A673 (cell line): Measurements from ENCODE around the gene ADGRF1. TPM values are rescaled to one million over a fixed set of nuclear protein-coding genes. Genes with fewer than 3 reads are reported as not detected.

Experiments
- BruUV-seq: library from RNA; stranded (reverse); fragments of 400-500 nt; replicated peaks from 2 replicates; lab custom pipeline; 2021; lab: Mats Ljungman, UMichigan
- CTCF ChIA-PET: fragments of 300-600 bp; sonication (Branson Sonifier 250); formaldehyde crosslinking; loops from one replicate; lab custom pipeline; 2022; ENCODE audit warnings: antibody characterized with exemption; lab: Charles Lee
- POLR2A ChIA-PET: fragments of 300-600 bp; sonication (Branson Sonifier 250); formaldehyde crosslinking; loops from one replicate; lab custom pipeline; 2022; ENCODE audit warnings: antibody characterized with exemption; ENCODE audit not compliant: low non-redundant PET; lab: Charles Lee
- DNase-seq: peaks from one replicate; pipeline ENCODE4 v3.0.0-alpha.2; 2015; ENCODE audit warnings: low spot score
- H3K27ac ChIP-seq: fragments of 200-600 bp; sonication (generic); 2 replicates; pipeline ENCODE4 v1.5.1; 2016; ENCODE audit warnings: mixed run types, low read depth, mild to moderate bottlenecking, mixed read lengths, antibody characterized with exemption, low read length; ENCODE audit not compliant: poor library complexity, severe bottlenecking
- H3K27me3 ChIP-seq: fragments of 200-600 bp; sonication (generic); replicated peaks from 2 replicates; pipeline ENCODE4 v1.6.1; 2017; ENCODE audit warnings: mixed run types, low read depth, mild to moderate bottlenecking, mixed read lengths, antibody characterized with exemption, low read length; ENCODE audit not compliant: insufficient read depth, poor library complexity
- H3K36me3 ChIP-seq: fragments of 200-600 bp; sonication (generic); 2 replicates; pipeline ENCODE4 v1.6.1; 2016; ENCODE audit warnings: mixed run types, mild to moderate bottlenecking, mixed read lengths, antibody characterized with exemption, low read length; ENCODE audit not compliant: insufficient read depth, poor library complexity, severe bottlenecking
- H3K4me1 ChIP-seq: fragments of 200-600 bp; sonication (generic); 2 replicates; pipeline ENCODE4 v1.6.1; 2017; ENCODE audit warnings: mixed run types, mild to moderate bottlenecking, mixed read lengths, antibody characterized with exemption, low read length; ENCODE audit not compliant: insufficient read depth, poor library complexity, severe bottlenecking
- H3K4me3 ChIP-seq: fragments of 200-600 bp; sonication (generic); 2 replicates; pipeline ENCODE4 v1.5.1; 2016; ENCODE audit warnings: low read depth, mixed run types, mild to moderate bottlenecking, mixed read lengths, low read length; ENCODE audit not compliant: poor library complexity, severe bottlenecking
- H3K9me3 ChIP-seq: fragments of 200-600 bp; sonication (generic); 2 replicates; pipeline ENCODE4 v1.6.1; 2016; ENCODE audit warnings: mixed run types, low read depth, mild to moderate bottlenecking, mixed read lengths, antibody characterized with exemption, low read length; ENCODE audit not compliant: poor library complexity, severe bottlenecking
- EZH2 ChIP-seq: fragments of 200-600 bp; sonication (generic); IDR thresholded peaks from 2 replicates; pipeline ENCODE4 v1.6.1; 2017; ENCODE audit warnings: borderline replicate concordance, low read depth, mild to moderate bottlenecking, mixed read lengths, antibody characterized with exemption, low read length; ENCODE audit not compliant: poor library complexity, severe bottlenecking
- intact Hi-C: fragments of 100-400 bp; cut with micrococcal nuclease; formaldehyde crosslinking; loops from one replicate; pipeline ENCODE4 v1.10.0; 2022; ENCODE audit not compliant: unreplicated experiment
- total RNA-seq: library from RNA; stranded (reverse); gene quantifications from 2 replicates; pipeline ENCODE4 v1.2.3, GENCODE V29; 2021
- TF ChIP-seq, protein P1 (sequence below): fragments of 300-800, 200-600 bp; sonication (generic); conservative IDR thresholded peaks from 2 replicates; pipeline ENCODE4 v1.5.1; 2017; ENCODE audit warnings: low read depth, mild to moderate bottlenecking, antibody characterized with exemption, low read length, moderate library complexity, mixed read lengths

Gene ADGRF1
- total RNA-seq, 1 experiment from 2014 or later: not detected

DNA sequence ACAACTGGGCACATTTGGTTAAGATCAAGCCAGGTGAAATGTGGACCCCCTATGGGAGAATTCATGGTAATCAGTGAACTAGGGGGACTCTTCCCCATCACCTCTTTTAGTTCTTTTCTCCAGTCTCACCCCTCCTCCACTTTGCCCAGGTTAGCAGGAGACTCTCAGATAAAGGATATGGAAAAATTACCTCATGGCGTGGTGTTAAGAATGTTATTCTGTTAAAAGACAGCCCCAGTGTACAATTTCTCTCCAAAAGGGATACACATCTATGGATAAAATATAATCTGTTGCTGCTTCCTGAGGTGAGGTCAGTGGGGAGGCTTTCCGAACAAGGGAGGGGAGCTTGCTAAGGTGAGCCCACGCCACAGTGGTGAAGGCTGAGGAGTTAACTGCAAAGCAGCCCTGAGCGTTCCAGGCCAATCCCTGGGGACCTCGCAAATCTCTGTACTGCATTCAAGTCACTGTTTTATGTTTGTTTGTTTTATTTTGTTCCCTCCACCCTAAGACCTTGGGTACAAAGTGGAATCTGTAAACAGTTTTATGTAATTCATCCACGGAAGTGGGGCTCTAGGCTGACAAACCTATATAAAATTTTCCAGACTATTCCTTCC lies 52.0 kb downstream of the ADGRF1 start:
- ChIA-PET POLR2A (no interaction called here), CTCF (interaction anchor here (1.0 kb wide), 2 partner anchors 141 to 142 kb away, joined by 3 to 4 read pairs; no protein-coding TSS in a partner anchor)
- Histone ChIP-seq H3K36me3 (no peaks in the 10 kb centered on the region), H3K4me3 (no peak overlapping the region), H3K4me1 (no peaks in the 10 kb centered on the region), H3K9me3 (no peaks in the 10 kb centered on the region), H3K27me3 (peaks cover 25% of the 10 kb centered on the region), H3K27ac (no peak overlapping the region)
- DNase-seq: no peak
- TF ChIP-seq, protein P1, sequence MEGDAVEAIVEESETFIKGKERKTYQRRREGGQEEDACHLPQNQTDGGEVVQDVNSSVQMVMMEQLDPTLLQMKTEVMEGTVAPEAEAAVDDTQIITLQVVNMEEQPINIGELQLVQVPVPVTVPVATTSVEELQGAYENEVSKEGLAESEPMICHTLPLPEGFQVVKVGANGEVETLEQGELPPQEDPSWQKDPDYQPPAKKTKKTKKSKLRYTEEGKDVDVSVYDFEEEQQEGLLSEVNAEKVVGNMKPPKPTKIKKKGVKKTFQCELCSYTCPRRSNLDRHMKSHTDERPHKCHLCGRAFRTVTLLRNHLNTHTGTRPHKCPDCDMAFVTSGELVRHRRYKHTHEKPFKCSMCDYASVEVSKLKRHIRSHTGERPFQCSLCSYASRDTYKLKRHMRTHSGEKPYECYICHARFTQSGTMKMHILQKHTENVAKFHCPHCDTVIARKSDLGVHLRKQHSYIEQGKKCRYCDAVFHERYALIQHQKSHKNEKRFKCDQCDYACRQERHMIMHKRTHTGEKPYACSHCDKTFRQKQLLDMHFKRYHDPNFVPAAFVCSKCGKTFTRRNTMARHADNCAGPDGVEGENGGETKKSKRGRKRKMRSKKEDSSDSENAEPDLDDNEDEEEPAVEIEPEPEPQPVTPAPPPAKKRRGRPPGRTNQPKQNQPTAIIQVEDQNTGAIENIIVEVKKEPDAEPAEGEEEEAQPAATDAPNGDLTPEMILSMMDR: no peak
- TF ChIP-seq EZH2: no peak
- intact Hi-C loops: loop anchor here (2.0 to 5.0 kb wide), 2 partner anchors 141 to 573 kb away; no protein-coding TSS in a partner anchor
- no TSS peak for BruUV-seq

DNA sequence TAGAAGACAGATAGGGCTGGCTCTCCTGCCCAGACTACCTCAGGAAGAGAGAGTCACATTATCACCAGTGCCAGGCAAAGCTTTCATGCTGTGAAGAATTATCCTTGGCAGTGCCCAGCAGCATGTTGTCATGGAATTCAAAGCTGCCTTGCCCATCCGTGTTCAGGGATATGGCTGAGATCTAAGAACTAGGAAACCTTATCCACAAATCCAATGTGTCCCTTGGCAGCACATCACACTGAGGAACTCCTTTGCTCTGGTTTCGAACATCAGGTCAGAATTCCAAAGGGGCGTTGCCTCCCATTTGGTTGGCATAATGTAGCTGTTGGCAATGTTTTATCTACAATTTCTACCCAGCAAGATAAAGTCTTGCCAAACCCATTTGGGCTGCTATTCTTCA lies 52.7 kb downstream of the ADGRF1 start:
- no peak overlapping the region for H3K27ac ChIP-seq
- no peak overlapping the region for H3K4me3 ChIP-seq
- peaks cover 18% of the 10 kb centered on the region for H3K27me3 ChIP-seq
- no peak for DNase-seq
- intact Hi-C loops: no loop called here
- TF ChIP-seq, protein P1: no peak
- TF ChIP-seq EZH2: no peak
- ChIA-PET POLR2A (no interaction called here), CTCF (no interaction called here)
- BruUV-seq: no TSS peak
- no peaks in the 10 kb centered on the region for H3K4me1 ChIP-seq
- no peaks in the 10 kb centered on the region for H3K9me3 ChIP-seq
- H3K36me3 ChIP-seq: no peaks in the 10 kb centered on the region

DNA sequence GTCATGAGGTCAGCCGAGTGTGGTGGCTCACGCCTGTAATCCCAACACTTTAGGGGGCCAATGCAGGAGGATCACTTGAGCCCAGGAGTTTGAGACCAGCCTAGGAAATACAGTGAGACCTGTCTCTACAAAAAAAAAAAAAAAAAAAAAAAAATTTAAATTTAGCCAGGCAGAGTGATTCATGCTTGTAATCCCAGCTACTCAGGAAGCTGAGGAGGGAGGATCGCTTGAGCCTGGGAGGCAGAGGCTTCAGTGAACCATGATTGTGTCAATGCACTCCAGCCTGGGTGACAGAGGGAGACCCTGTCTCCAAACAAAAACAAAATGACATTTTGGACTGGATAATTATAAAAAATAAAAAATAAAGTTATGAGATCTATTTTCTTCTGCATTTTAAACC lies 56.2 kb downstream of the ADGRF1 start:
- Histone ChIP-seq H3K4me3 (no peak overlapping the region), H3K27me3 (peaks cover 10% of the 10 kb centered on the region), H3K9me3 (no peaks in the 10 kb centered on the region), H3K4me1 (no peaks in the 10 kb centered on the region), H3K36me3 (no peaks in the 10 kb centered on the region), H3K27ac (no peak overlapping the region)
- no TSS peak for BruUV-seq
- intact Hi-C loops: no loop called here
- DNase-seq: no peak
- TF ChIP-seq, protein P1: no peak
- TF ChIP-seq EZH2: no peak
- POLR2A ChIA-PET: no interaction called here
- CTCF ChIA-PET: no interaction called here
